GM21367 (cell line): ENCODE measurements around the gene SRSF8.

Experiments
- ATAC-seq: cut with Tn5 transposase; IDR thresholded peaks from one replicate; pipeline ENCODE4 v1.9.1; 2021; ENCODE audit not compliant: unreplicated experiment

The SRSF8 gene

GRCh38 chr11:95067841-95068219, 1.1 kb downstream of the SRSF8 start:
- no peak for ATAC-seq

GRCh38 chr11:95068549-95068948, 1.8 kb downstream of the SRSF8 start:
- ATAC-seq, result peak; percentile 77

GRCh38 chr11:95070471-95070870, 3.8 kb downstream of the SRSF8 start:
- ATAC-seq, result no peak

GRCh38 chr11:95072948-95073347, 6.2 kb downstream of the SRSF8 start:
- no peak for ATAC-seq

- no peak for ATAC-seq
Measured at GRCh38 chr11:95074792-95075563, 8.3 kb downstream of the SRSF8 start.

GRCh38 chr11:95076416-95076815, 9.7 kb downstream of the SRSF8 start:
- ATAC-seq, result no peak

- ATAC-seq, result no peak
Measured at GRCh38 chr11:95076981-95077380, 10.3 kb downstream of the SRSF8 start.

GRCh38 chr11:95078526-95078925, 11.8 kb downstream of the SRSF8 start:
- no peak for ATAC-seq

- no peak for ATAC-seq
Measured at GRCh38 chr11:95081010-95081409, 14.3 kb downstream of the SRSF8 start.

- no peak for ATAC-seq
Measured at GRCh38 chr11:95081412-95081811, 14.7 kb downstream of the SRSF8 start.

- no peak for ATAC-seq
Measured at GRCh38 chr11:95082576-95083001, 15.9 kb downstream of the SRSF8 start.

- ATAC-seq, result peak; percentile 30
Measured at GRCh38 chr11:95084509-95084908, 17.8 kb downstream of the SRSF8 start.

- ATAC-seq, result no peak
Measured at GRCh38 chr11:95085117-95085816, 18.5 kb downstream of the SRSF8 start.

GRCh38 chr11:95086151-95086550, 19.4 kb downstream of the SRSF8 start:
- ATAC-seq, result no peak

- ATAC-seq, result no peak
Measured at GRCh38 chr11:95086836-95087570, 20.3 kb downstream of the SRSF8 start.

GRCh38 chr11:95088946-95089619, 22.4 kb downstream of the SRSF8 start:
- peak; percentile 36 for ATAC-seq

- peak; percentile 84 for ATAC-seq
Measured at GRCh38 chr11:95089620-95090542, 23.2 kb downstream of the SRSF8 start, which contains the start of gene ENDOD1. Gene ENDOD1 (plus strand): TSS chr11:95089846. CDS start chr11:95089928, 82 bp downstream.

GRCh38 chr11:95091663-95092180, 25.0 kb downstream of the SRSF8 start:
- no peak for ATAC-seq

- no peak for ATAC-seq
Measured at GRCh38 chr11:95092549-95093324, 26.0 kb downstream of the SRSF8 start.
